ENCODE measurements around the gene PRKCH. TPM values are rescaled to one million over a fixed set of nuclear protein-coding genes. Genes with fewer than 3 reads are reported as not detected.

PRKCH gene
- total and polyA plus RNA-seq, 10 of the 15 experiments (the other 5 are each of a cell fraction or from before 2014, with no cell fraction given) = 10.7 to 140 (median 33.2) TPM

DNA sequence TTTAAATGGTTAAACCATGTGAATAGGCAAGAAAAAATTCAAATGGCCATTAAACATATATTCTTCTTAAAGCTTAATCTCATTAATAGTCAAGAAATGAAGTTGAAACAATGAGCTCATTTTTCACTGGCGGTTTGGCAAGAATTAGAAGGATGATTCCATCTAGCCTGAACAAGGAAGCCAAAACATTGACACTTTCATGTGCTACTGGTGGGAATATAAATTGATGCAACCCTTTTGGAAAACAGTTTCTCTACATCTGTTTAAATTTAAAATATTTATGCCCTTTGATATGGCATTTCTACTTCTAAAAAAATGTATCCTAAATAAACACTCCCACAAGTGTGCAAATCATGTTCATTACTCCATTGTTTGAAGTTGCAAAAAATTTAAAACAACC lies 199.2 kb downstream of the PRKCH start:
- DNase-seq (ENCODE audit: low read depth, low spot score) = no peak
- H3K36me3 ChIP-seq (ENCODE audit: control insufficient read depth in 2 of 2, insufficient read depth in 2 of 2, low read length in 1 of 2) = peaks cover 0 to 3% of the 10 kb centered on the region in 2 experiments; a peak in 2 of 4 replicates
- POLR2A ChIA-PET = interaction anchor here (1.9 kb wide), 1 partner anchor 17 kb away, joined by 7 read pairs; no protein-coding TSS in a partner anchor
- no TSS peak for BruUV-seq (replicated peaks)
- no peaks in the 10 kb centered on the region for H3K27me3 ChIP-seq (replicated peaks in 1 of 2; ENCODE audit: control insufficient read depth in 2 of 2, insufficient read depth in 2 of 2, low read length in 1 of 2)
- H3K4me2 ChIP-seq (ENCODE audit: control insufficient read depth, insufficient read depth) = no peak overlapping the region
- 100% methylated on average over 1 of the region's 1 CpG for WGBS (ENCODE audit: insufficient coverage, insufficient replicate concordance, low lambda C conversion rate, missing lambda C conversion rate)
- H3K4me3 ChIP-seq = no peak overlapping the region
- FAIRE-seq = no peak
- ATAC-seq = no peak
- CTCF ChIA-PET = interaction anchor here (0.6 to 1.5 kb wide), 7 partner anchors 12 to 317 kb away, joined by 3 to 5 read pairs (median 4); no protein-coding TSS in a partner anchor
- in situ Hi-C loops (cut with MboI) = no loop called here
- intact Hi-C loops (cut with micrococcal nuclease; ENCODE audit: unreplicated experiment) = no loop called here
- H3K79me2 ChIP-seq (ENCODE audit: control insufficient read depth, insufficient read depth, low read length) = no peaks in the 10 kb centered on the region
- H3K9me3 ChIP-seq (replicated peaks; ENCODE audit: control insufficient read depth, insufficient read depth, low read length) = no peaks in the 10 kb centered on the region
- no peak overlapping the region for H2AFZ ChIP-seq (ENCODE audit: control insufficient read depth, low read depth, low read length)
- no peak overlapping the region for H3K27ac ChIP-seq (ENCODE audit: control insufficient read depth, insufficient read depth)
- TF ChIP-seq, protein P1, sequence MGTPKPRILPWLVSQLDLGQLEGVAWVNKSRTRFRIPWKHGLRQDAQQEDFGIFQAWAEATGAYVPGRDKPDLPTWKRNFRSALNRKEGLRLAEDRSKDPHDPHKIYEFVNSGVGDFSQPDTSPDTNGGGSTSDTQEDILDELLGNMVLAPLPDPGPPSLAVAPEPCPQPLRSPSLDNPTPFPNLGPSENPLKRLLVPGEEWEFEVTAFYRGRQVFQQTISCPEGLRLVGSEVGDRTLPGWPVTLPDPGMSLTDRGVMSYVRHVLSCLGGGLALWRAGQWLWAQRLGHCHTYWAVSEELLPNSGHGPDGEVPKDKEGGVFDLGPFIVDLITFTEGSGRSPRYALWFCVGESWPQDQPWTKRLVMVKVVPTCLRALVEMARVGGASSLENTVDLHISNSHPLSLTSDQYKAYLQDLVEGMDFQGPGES (IDR thresholded peaks at IDR 0.05) = no peak
- no peak for TF ChIP-seq SMAD5 (IDR thresholded peaks at IDR 0.05; ENCODE audit: low read depth)
- no peak for TF ChIP-seq TAF1 (IDR thresholded peaks at IDR 0.05; ENCODE audit: borderline replicate concordance, low read depth, low read length)
- TF ChIP-seq, protein P2, sequence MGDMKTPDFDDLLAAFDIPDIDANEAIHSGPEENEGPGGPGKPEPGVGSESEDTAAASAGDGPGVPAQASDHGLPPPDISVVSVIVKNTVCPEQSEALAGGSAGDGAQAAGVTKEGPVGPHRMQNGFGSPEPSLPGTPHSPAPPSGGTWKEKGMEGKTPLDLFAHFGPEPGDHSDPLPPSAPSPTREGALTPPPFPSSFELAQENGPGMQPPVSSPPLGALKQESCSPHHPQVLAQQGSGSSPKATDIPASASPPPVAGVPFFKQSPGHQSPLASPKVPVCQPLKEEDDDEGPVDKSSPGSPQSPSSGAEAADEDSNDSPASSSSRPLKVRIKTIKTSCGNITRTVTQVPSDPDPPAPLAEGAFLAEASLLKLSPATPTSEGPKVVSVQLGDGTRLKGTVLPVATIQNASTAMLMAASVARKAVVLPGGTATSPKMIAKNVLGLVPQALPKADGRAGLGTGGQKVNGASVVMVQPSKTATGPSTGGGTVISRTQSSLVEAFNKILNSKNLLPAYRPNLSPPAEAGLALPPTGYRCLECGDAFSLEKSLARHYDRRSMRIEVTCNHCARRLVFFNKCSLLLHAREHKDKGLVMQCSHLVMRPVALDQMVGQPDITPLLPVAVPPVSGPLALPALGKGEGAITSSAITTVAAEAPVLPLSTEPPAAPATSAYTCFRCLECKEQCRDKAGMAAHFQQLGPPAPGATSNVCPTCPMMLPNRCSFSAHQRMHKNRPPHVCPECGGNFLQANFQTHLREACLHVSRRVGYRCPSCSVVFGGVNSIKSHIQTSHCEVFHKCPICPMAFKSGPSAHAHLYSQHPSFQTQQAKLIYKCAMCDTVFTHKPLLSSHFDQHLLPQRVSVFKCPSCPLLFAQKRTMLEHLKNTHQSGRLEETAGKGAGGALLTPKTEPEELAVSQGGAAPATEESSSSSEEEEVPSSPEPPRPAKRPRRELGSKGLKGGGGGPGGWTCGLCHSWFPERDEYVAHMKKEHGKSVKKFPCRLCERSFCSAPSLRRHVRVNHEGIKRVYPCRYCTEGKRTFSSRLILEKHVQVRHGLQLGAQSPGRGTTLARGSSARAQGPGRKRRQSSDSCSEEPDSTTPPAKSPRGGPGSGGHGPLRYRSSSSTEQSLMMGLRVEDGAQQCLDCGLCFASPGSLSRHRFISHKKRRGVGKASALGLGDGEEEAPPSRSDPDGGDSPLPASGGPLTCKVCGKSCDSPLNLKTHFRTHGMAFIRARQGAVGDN (IDR thresholded peaks at IDR 0.05) = no peak
- TF ChIP-seq RBBP5 (conservative IDR thresholded peaks at IDR 0.05) = no peak
- TF ChIP-seq NR2F1 (conservative IDR thresholded peaks at IDR 0.05) = no peak
- RAD21 ChIA-PET (ENCODE audit: unreplicated experiment) = interaction anchor here (0.9 to 1.2 kb wide), 4 partner anchors 15 to 235 kb away, joined by 3 to 5 read pairs (median 4); no protein-coding TSS in a partner anchor
- SMC1A ChIA-PET (ENCODE audit: uncharacterized antibody, unreplicated experiment) = interaction anchor here (0.6 to 4.1 kb wide), 9 partner anchors 12 to 246 kb away, joined by 3 to 27 read pairs (median 4); no protein-coding TSS in a partner anchor
- peaks cover 13% of the 10 kb centered on the region for H3K4me1 ChIP-seq (ENCODE audit: control insufficient read depth, insufficient read depth, low read length)
- H3K9ac ChIP-seq (ENCODE audit: control insufficient read depth, insufficient read depth, low read length) = no peak overlapping the region
- no peaks in the 10 kb centered on the region for H4K20me1 ChIP-seq (ENCODE audit: control insufficient read depth, insufficient read depth)

Data from GM12878 (cell line).